ENCODE data around the gene PIM2. TPM values are rescaled to one million over a fixed set of nuclear protein-coding genes. Genes with fewer than 3 reads are reported as not detected.
"Not testable (repeated sequence)": the region's sequence is repeated elsewhere in the genome, so short reads cannot be mapped to it uniquely, and the experiment has no call there.

Gene PIM2
- polyA plus RNA-seq, 1 donor: 2.1 TPM

DNA sequence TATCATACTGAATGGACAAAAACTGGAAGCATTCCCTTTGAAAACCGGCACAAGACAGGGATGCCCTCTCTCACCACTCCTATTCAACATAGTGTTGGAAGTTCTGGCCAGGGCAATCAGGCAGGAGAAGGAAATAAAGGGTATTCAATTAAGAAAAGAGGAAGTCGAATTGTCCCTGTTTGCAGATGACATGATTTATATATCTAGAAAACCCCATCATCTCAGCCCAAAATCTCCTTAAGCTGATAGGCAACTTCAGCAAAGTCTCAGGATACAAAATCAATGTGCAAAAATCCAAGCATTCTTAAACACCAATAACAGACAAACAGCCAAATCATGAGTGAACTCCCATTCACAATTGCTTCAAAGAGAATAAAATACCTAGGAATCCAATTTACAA lies 46.8 kb downstream of the PIM2 start:
- DNase-seq (ENCODE audit: low read depth): not testable (repeated sequence)

DNA sequence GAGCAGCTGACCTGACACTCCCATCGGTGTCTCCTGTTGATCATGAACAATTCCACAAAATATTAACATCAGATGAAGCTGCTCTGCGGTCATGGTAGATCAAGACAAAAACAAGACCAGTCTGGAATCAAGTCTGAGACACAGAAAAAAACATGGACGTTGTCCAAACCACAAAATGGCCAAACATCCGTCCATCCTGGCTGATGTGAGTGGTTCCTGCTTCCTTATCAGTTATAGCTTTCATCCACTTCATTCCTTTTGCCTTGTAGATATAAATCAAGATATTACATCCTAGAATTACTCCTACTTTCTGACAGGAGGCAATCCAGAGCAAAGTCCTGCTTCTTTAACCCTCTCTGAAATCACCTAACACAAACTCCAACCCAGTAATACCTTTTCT lies 54.6 kb downstream of the PIM2 start:
- DNase-seq (ENCODE audit: low read depth): no peak

Other genes with a start within 250 kb of the PIM2 start
- gene WAS, start 235.2 kb downstream of the PIM2 start, polyA plus RNA-seq (ENCODE audit: insufficient read length): 2.7 TPM
- 3.6 TPM for gene SUV39H1, start 222.3 kb downstream of the PIM2 start, polyA plus RNA-seq (ENCODE audit: insufficient read length)
- gene GLOD5, start 157.3 kb downstream of the PIM2 start, polyA plus RNA-seq (ENCODE audit: insufficient read length): not detected
- 0.22 TPM for gene GATA1, start 132.4 kb downstream of the PIM2 start, polyA plus RNA-seq (ENCODE audit: insufficient read length)
- gene HDAC6, start 117.0 kb downstream of the PIM2 start, polyA plus RNA-seq (ENCODE audit: insufficient read length): 94.3 TPM
- 0.16 TPM for gene ERAS, start 92.5 kb downstream of the PIM2 start, polyA plus RNA-seq (ENCODE audit: insufficient read length)
- not detected for gene PCSK1N, start 83.4 kb downstream of the PIM2 start, polyA plus RNA-seq (ENCODE audit: insufficient read length)
- 37.2 TPM for gene TIMM17B, start 21.3 kb downstream of the PIM2 start, polyA plus RNA-seq (ENCODE audit: insufficient read length)
- 64.5 TPM for gene PQBP1, start 21.1 kb downstream of the PIM2 start, polyA plus RNA-seq (ENCODE audit: insufficient read length)
- gene SLC35A2, start 7.4 kb downstream of the PIM2 start, polyA plus RNA-seq (ENCODE audit: insufficient read length): 15.0 TPM
- 35.3 TPM for gene OTUD5, start 38.6 kb upstream of the PIM2 start, polyA plus RNA-seq (ENCODE audit: insufficient read length)
- 1.2 TPM for gene KCND1, start 52.8 kb upstream of the PIM2 start, polyA plus RNA-seq (ENCODE audit: insufficient read length)
- gene GRIPAP1, start 83.2 kb upstream of the PIM2 start, polyA plus RNA-seq (ENCODE audit: insufficient read length): 25.0 TPM
- 21.6 TPM for gene TFE3, start 124.3 kb upstream of the PIM2 start, polyA plus RNA-seq (ENCODE audit: insufficient read length)
- 4.2 TPM for gene CCDC120, start 140.0 kb upstream of the PIM2 start, polyA plus RNA-seq (ENCODE audit: insufficient read length)
- gene PRAF2, start 155.0 kb upstream of the PIM2 start, polyA plus RNA-seq (ENCODE audit: insufficient read length): 19.8 TPM
- 34.4 TPM for gene WDR45, start 160.9 kb upstream of the PIM2 start, polyA plus RNA-seq (ENCODE audit: insufficient read length)
- gene GPKOW, start 204.7 kb upstream of the PIM2 start, polyA plus RNA-seq (ENCODE audit: insufficient read length): 19.0 TPM
- 1.9 TPM for gene MAGIX, start 243.7 kb upstream of the PIM2 start, polyA plus RNA-seq (ENCODE audit: insufficient read length)